Endometrium (tissue), 2 donors: ENCODE results near the gene CXCL17.

Experiments used
- FAIRE-seq: peaks from 2 replicates; lab custom pipeline; 2012; peaks lifted over from hg19 to GRCh38; lab: Jason Lieb, UNC
- donor health status: control.
- donor health status: control.

The CXCL17 gene

GRCh38 chr19:42397263-42398166, 45.2 kb downstream of the CXCL17 start:
- FAIRE-seq: no peak

- FAIRE-seq: peak; percentile 99
Observed at GRCh38 chr19:42396381-42397262, 46.1 kb downstream of the CXCL17 start.

- FAIRE-seq: no peak
Observed at GRCh38 chr19:42394751-42395150, 48.0 kb downstream of the CXCL17 start.

- no peak for FAIRE-seq
Observed at GRCh38 chr19:42392165-42392564, 50.6 kb downstream of the CXCL17 start.

GRCh38 chr19:42389899-42390298, 52.8 kb downstream of the CXCL17 start, which contains the start of gene CNFN:
Gene CNFN, minus strand, starts transcription at chr19:42390297. Its CDS starts 1,260 bp downstream, at chr19:42389037.
- FAIRE-seq: no peak

GRCh38 chr19:42388851-42389489, 53.8 kb downstream of the CXCL17 start:
- FAIRE-seq: no peak

GRCh38 chr19:42386974-42387707, 55.6 kb downstream of the CXCL17 start:
- no peak for FAIRE-seq

- no peak for FAIRE-seq
Observed at GRCh38 chr19:42380155-42380554, 62.6 kb downstream of the CXCL17 start.
